CD4-positive, alpha-beta T cell treated with Interleukin-15 for 4 hours (primary cell): ENCODE data around the gene PIGZ.

Source experiments
- DNase-seq: peaks from one replicate; pipeline ENCODE4 v3.0.0-alpha.2; 2020; ENCODE audit warnings: low spot score

PIGZ gene

GRCh38 chr3:196979545-196979944 lies 10.9 kb upstream of the PIGZ start:
- DNase-seq = no peak

GRCh38 chr3:196976941-196977340 lies 8.3 kb upstream of the PIGZ start:
- DNase-seq = no peak

- DNase-seq = no peak
These were observed 6.7 kb upstream of the PIGZ start for GRCh38 chr3:196975349-196975748.

- no peak for DNase-seq
These were observed 6.0 kb upstream of the PIGZ start for GRCh38 chr3:196974661-196975060.

- DNase-seq = no peak
These were observed 2.6 kb upstream of the PIGZ start for GRCh38 chr3:196971094-196971698.

- DNase-seq = no peak
These were observed 2.0 kb upstream of the PIGZ start for GRCh38 chr3:196970547-196971093.

- peak; percentile 63 for DNase-seq
These were observed 1.3 kb upstream of the PIGZ start for GRCh38 chr3:196969660-196970546.

GRCh38 chr3:196969134-196969659 lies 564 bp upstream of the PIGZ start:
- DNase-seq = peak; percentile 21

GRCh38 chr3:196967412-196968232 lies 1.0 kb downstream of the PIGZ start:
- DNase-seq = no peak

GRCh38 chr3:196966526-196967401 lies 1.9 kb downstream of the PIGZ start:
- DNase-seq = no peak

- DNase-seq = no peak
These were observed 2.8 kb downstream of the PIGZ start for GRCh38 chr3:196965804-196966173.

GRCh38 chr3:196965112-196965803 lies 3.4 kb downstream of the PIGZ start:
- DNase-seq = no peak

- no peak for DNase-seq
These were observed 5.0 kb downstream of the PIGZ start for GRCh38 chr3:196963631-196963953.

GRCh38 chr3:196962930-196963630 lies 5.6 kb downstream of the PIGZ start:
- no peak for DNase-seq

- DNase-seq = no peak
These were observed 6.3 kb downstream of the PIGZ start for GRCh38 chr3:196962108-196962929.

- DNase-seq = no peak
These were observed 13.8 kb downstream of the PIGZ start for GRCh38 chr3:196954832-196955231.

GRCh38 chr3:196951371-196951770 lies 17.3 kb downstream of the PIGZ start:
- no peak for DNase-seq

- DNase-seq = no peak
These were observed 18.9 kb downstream of the PIGZ start for GRCh38 chr3:196949750-196950149.

GRCh38 chr3:196949285-196949619 lies 19.4 kb downstream of the PIGZ start:
- no peak for DNase-seq
